Pulmonary artery endothelial cell (primary cell): ENCODE results near the gene RPE. TPM values are rescaled to one million over a fixed set of nuclear protein-coding genes. Genes with fewer than 3 reads are reported as not detected.

Source experiments
- total RNA-seq: library from RNA; depleted of rRNA; stranded (reverse); fragments of >200 nt; gene quantifications from 2 replicates; pipeline ENCODE4 v1.2.3, GENCODE V29; 2014

The RPE gene
- total RNA-seq, 1 donor from 2014 or later, result 89.9 TPM

Other genes with a start within 250 kb of the RPE start
- not detected in 2 replicates for gene UNC80, start 230.8 kb upstream of the RPE start, total RNA-seq
- 8.1 and 14.6 TPM in 2 replicates for gene KANSL1L, start 168.8 kb downstream of the RPE start, total RNA-seq
- not detected in 2 replicates for gene ACADL, start 222.8 kb downstream of the RPE start, total RNA-seq